ENCODE data around the gene CEMIP. TPM values are rescaled to one million over a fixed set of nuclear protein-coding genes. Genes with fewer than 3 reads are reported as not detected.

CEMIP gene
- total and polyA plus RNA-seq, 2 experiments from 2014 or later = 0.27 to 2.1 TPM

DNA sequence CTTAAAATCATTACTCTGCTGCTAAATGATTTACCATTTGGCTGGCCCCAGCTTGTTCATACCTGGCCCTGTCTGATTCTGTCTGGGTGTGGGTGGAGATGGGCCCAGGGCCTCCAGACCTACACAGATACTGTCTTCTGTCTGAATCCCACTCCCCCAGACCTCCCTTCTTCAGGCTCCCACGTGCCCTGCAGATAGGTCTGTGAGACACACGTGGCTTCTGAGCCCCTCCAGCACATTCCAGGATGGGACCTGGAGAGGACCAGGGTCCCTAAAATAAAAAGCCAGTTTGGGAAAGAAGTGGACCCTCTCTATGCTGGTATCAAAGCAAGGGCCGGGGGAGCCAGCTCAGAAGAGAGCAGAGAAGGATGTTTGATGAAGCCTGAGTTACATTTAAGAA, 14.6 kb upstream of the CEMIP start (continued):
- no peak for TF ChIP-seq CTCF (conservative IDR thresholded peaks at IDR 0.05; ENCODE audit: low read depth in 2 of 2)
- TF ChIP-seq JUNB (IDR thresholded peaks at IDR 0.05; ENCODE audit: unreplicated experiment) = no peak
- no peak for TF ChIP-seq NANOG (IDR thresholded peaks at IDR 0.05; ENCODE audit: borderline replicate concordance)
- TF ChIP-seq, protein P1, sequence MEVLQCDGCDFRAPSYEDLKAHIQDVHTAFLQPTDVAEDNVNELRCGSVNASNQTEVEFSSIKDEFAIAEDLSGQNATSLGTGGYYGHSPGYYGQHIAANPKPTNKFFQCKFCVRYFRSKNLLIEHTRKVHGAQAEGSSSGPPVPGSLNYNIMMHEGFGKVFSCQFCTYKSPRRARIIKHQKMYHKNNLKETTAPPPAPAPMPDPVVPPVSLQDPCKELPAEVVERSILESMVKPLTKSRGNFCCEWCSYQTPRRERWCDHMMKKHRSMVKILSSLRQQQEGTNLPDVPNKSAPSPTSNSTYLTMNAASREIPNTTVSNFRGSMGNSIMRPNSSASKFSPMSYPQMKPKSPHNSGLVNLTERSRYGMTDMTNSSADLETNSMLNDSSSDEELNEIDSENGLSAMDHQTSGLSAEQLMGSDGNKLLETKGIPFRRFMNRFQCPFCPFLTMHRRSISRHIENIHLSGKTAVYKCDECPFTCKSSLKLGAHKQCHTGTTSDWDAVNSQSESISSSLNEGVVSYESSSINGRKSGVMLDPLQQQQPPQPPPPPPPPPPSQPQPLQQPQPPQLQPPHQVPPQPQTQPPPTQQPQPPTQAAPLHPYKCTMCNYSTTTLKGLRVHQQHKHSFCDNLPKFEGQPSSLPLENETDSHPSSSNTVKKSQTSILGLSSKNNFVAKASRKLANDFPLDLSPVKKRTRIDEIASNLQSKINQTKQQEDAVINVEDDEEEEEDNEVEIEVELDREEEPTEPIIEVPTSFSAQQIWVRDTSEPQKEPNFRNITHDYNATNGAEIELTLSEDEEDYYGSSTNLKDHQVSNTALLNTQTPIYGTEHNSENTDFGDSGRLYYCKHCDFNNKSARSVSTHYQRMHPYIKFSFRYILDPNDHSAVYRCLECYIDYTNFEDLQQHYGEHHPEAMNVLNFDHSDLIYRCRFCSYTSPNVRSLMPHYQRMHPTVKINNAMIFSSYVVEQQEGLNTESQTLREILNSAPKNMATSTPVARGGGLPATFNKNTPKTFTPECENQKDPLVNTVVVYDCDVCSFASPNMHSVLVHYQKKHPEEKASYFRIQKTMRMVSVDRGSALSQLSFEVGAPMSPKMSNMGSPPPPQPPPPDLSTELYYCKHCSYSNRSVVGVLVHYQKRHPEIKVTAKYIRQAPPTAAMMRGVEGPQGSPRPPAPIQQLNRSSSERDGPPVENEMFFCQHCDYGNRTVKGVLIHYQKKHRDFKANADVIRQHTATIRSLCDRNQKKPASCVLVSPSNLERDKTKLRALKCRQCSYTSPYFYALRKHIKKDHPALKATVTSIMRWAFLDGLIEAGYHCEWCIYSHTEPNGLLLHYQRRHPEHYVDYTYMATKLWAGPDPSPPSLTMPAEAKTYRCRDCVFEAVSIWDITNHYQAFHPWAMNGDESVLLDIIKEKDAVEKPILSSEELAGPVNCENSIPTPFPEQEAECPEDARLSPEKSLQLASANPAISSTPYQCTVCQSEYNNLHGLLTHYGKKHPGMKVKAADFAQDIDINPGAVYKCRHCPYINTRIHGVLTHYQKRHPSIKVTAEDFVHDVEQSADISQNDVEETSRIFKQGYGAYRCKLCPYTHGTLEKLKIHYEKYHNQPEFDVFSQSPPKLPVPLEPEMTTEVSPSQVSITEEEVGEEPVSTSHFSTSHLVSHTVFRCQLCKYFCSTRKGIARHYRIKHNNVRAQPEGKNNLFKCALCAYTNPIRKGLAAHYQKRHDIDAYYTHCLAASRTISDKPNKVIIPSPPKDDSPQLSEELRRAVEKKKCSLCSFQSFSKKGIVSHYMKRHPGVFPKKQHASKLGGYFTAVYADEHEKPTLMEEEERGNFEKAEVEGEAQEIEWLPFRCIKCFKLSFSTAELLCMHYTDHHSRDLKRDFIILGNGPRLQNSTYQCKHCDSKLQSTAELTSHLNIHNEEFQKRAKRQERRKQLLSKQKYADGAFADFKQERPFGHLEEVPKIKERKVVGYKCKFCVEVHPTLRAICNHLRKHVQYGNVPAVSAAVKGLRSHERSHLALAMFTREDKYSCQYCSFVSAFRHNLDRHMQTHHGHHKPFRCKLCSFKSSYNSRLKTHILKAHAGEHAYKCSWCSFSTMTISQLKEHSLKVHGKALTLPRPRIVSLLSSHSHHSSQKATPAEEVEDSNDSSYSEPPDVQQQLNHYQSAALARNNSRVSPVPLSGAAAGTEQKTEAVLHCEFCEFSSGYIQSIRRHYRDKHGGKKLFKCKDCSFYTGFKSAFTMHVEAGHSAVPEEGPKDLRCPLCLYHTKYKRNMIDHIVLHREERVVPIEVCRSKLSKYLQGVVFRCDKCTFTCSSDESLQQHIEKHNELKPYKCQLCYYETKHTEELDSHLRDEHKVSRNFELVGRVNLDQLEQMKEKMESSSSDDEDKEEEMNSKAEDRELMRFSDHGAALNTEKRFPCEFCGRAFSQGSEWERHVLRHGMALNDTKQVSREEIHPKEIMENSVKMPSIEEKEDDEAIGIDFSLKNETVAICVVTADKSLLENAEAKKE (CRISPR knock-in tag; IDR thresholded peaks at IDR 0.05) = no peak
- TF ChIP-seq ZNF114 (CRISPR knock-in tag; IDR thresholded peaks at IDR 0.05) = no peak
- no peak for TF ChIP-seq ZNF331 (CRISPR knock-in tag; IDR thresholded peaks at IDR 0.05; ENCODE audit: low read depth)

DNA sequence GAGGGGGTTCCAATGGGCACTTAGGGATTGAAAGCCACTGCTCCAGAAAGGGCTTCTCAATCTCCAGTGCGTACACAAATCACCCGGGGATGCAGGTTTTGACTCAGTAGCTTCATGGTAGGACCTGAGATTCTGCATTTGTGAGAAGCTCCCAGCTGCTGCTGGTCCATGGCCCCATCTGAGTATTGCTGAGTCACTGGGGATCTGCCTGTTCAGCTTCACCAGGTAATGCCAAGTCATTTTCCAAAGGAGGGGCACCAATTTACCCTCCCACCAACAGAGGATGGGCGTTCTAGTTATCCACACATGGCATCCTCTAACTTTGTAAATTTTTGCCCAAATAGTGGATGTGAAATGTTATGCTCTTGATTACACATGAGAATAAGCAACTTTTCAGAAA, 12.9 kb upstream of the CEMIP start:
- no peak for ATAC-seq
- Mint-ChIP-seq H3K27ac (no peak overlapping the region), H3K4me1 (peaks cover 7% of the 10 kb centered on the region), H3K27me3 (ENCODE audit: insufficient read depth, low read depth, poor library complexity) (peaks cover 6% of the 10 kb centered on the region), H3K9me3 (no peaks in the 10 kb centered on the region; the same call in 2 of the 3 replicates), H3K36me3 (ENCODE audit: low read depth) (no peaks in the 10 kb centered on the region), H3K4me3 (no peak overlapping the region)
- Histone ChIP-seq H3K4me3 (no peak overlapping the region), H3K27ac (ENCODE audit: low read depth) (no peak overlapping the region), H3K79me2 (replicated peaks; ENCODE audit: insufficient read depth) (no peaks in the 10 kb centered on the region), H3F3A (replicated peaks; ENCODE audit: low read depth) (no peaks in the 10 kb centered on the region), H2AFZ (no peak overlapping the region), H3K4me1 (ENCODE audit: insufficient read depth) (0 out of 2 replicates have a peak, but pooled peaks cover 8% of the 10 kb centered on the region), H3K9me2 (ENCODE audit: insufficient read depth) (peaks cover 9% of the 10 kb centered on the region), H3K4me2 (no peak overlapping the region), H3K27me3 (ENCODE audit: insufficient read depth) (no peaks in the 10 kb centered on the region), H3K36me3 (ENCODE audit: insufficient read depth) (no peaks in the 10 kb centered on the region), H4K20me1 (replicated peaks; ENCODE audit: insufficient read depth) (no peaks in the 10 kb centered on the region)
- DNase-seq (ENCODE audit: low spot score) = no peak
- TF ChIP-seq CTCF (conservative IDR thresholded peaks at IDR 0.05; ENCODE audit: low read depth in 2 of 2) (no peak), ZNF114 (CRISPR knock-in tag; IDR thresholded peaks at IDR 0.05) (no peak), CREB1 (CRISPR knock-in tag; IDR thresholded peaks at IDR 0.05; ENCODE audit: low read depth) (no peak)
